GM19023 (cell line): ENCODE results near the gene PTCH1.

Experiments used
- ATAC-seq: cut with Tn5 transposase; IDR thresholded peaks from one replicate; pipeline ENCODE4 v1.9.1; 2021; ENCODE audit warnings: mild to moderate bottlenecking, moderate library complexity; ENCODE audit not compliant: unreplicated experiment

The PTCH1 gene

GRCh38 chr9:95516734-95517558, at the start of gene PTCH1:
TSS of gene PTCH1 (minus strand) at chr9:95516971.
- ATAC-seq: no peak

- no peak for ATAC-seq
Observed at GRCh38 chr9:95565982-95566381, 49.2 kb upstream of the PTCH1 start.

- no peak for ATAC-seq
Observed at GRCh38 chr9:95561913-95562312, 45.1 kb upstream of the PTCH1 start.

- no peak for ATAC-seq
Observed at GRCh38 chr9:95557142-95557541, 40.4 kb upstream of the PTCH1 start.

GRCh38 chr9:95556521-95556920, 39.8 kb upstream of the PTCH1 start:
- no peak for ATAC-seq

GRCh38 chr9:95552814-95553546, 36.2 kb upstream of the PTCH1 start:
- no peak for ATAC-seq

- ATAC-seq: no peak
Observed at GRCh38 chr9:95552255-95552654, 35.5 kb upstream of the PTCH1 start.

GRCh38 chr9:95551406-95551805, 34.6 kb upstream of the PTCH1 start:
- ATAC-seq: no peak

- ATAC-seq: no peak
Observed at GRCh38 chr9:95545831-95546567, 29.2 kb upstream of the PTCH1 start.

GRCh38 chr9:95533996-95534680, 17.4 kb upstream of the PTCH1 start:
- no peak for ATAC-seq

- no peak for ATAC-seq
Observed at GRCh38 chr9:95529910-95530309, 13.1 kb upstream of the PTCH1 start.

- no peak for ATAC-seq
Observed at GRCh38 chr9:95528908-95529502, 12.2 kb upstream of the PTCH1 start.

GRCh38 chr9:95522871-95523370, 6.2 kb upstream of the PTCH1 start:
- ATAC-seq: no peak

- ATAC-seq: no peak
Observed at GRCh38 chr9:95521699-95522098, 4.9 kb upstream of the PTCH1 start.

GRCh38 chr9:95517559-95518425, 1.0 kb upstream of the PTCH1 start:
- no peak for ATAC-seq

- no peak for ATAC-seq
Observed at GRCh38 chr9:95516221-95516733, 494 bp downstream of the PTCH1 start.

GRCh38 chr9:95515272-95516113, 1.3 kb downstream of the PTCH1 start:
- ATAC-seq: no peak

GRCh38 chr9:95514342-95514741, 2.4 kb downstream of the PTCH1 start:
- no peak for ATAC-seq
